GM19455 (cell line): ENCODE results near the gene HCAR3.
"Not testable (repeated sequence)": the region's sequence is repeated elsewhere in the genome, so short reads cannot be mapped to it uniquely, and the experiment has no call there.

Experiments
- ATAC-seq: cut with Tn5 transposase; IDR thresholded peaks from one replicate; pipeline ENCODE4 v1.9.1; 2021; ENCODE audit not compliant: unreplicated experiment

Gene HCAR3

GRCh38 chr12:122724641-122725243 is 8.1 kb upstream of the HCAR3 start:
- ATAC-seq = no peak

DNA sequence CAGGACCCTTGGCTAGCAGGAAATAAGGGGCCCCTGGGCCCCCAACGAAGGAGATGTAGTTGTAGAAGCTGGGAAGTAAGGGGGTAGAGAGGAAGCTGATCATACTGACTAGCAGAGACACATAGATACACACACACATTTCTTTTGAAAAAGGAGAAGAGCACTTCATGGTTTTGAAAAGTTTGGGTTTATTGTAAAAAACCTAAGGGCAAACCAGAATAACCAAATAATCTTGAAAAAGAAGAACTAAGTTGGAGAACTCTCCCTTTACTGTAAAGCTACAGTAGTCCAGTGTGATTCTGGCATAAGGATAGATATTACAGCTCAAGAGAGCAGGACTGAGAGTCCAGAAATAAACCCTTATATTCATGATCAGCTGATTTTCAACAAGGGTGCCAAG is 5.8 kb upstream of the HCAR3 start:
- ATAC-seq = no peak

DNA sequence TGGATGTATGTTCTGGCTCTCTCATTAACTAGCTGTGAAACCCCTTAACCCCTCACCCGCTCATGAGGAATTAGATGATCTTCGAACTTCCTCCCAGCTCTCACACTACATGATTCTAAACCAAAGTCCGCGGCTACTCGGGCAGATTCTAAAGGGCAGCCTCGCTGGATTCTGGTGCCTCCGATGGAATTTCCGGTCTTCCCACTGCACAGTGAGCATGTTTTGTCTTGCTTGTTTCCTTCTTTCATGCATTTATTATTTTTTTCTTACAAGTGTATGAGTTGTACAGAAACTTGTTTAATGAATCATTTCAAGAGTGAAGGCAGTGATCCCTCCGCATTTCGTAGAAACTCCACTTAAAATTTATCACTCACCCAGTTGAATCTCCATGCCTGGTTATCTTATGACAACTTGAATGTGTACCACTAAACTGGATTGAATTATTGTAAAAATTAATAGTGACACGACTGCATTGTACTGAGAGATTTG is 4.5 kb upstream of the HCAR3 start:
- ATAC-seq = no peak

- ATAC-seq = not testable (repeated sequence)
These were observed 1.4 kb downstream of the HCAR3 start for GRCh38 chr12:122715211-122715610.

GRCh38 chr12:122713491-122714188 is 3.0 kb downstream of the HCAR3 start:
- not testable (repeated sequence) for ATAC-seq

DNA sequence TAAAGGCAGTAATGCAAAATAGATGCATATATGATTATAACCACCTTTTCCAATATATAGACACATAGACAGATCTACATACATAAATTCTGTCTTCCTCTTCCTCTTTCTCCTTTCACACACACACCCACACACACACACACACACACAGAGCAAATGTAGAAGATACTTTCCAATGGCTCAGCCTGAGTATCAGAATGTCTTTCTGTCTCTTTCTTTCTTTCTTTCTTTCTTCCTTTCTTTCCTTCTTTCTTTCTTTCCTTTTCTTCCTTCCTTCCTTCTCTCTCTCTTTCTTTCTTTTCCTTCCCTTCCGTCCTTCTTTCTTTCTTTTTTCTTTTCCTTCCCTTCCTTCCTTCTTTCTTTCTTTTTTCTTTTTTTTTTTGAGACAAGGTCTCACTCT is 5.3 kb downstream of the HCAR3 start:
- not testable (repeated sequence) for ATAC-seq

DNA sequence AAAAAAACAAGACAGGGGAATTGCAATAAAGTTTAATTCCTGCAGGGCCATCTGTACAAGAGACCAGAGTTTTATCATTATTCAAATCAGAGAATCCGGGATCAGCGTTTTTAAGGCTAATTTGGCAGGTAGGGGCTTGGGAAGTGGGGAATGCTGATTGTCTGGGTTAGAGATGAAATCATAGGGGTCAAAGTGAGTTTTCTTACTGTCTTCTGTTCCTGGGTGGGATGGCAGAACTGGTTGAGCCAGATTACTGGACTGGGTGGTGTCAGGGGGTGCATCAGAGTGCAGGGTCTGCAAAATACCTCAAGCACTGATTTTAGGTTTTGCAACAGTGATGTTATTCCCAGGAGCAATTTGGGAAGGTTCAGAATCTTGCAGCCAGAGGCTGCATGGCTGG is 6.3 kb downstream of the HCAR3 start:
- not testable (repeated sequence) for ATAC-seq

GRCh38 chr12:122709287-122709686 is 7.3 kb downstream of the HCAR3 start:
- not testable (repeated sequence) for ATAC-seq

DNA sequence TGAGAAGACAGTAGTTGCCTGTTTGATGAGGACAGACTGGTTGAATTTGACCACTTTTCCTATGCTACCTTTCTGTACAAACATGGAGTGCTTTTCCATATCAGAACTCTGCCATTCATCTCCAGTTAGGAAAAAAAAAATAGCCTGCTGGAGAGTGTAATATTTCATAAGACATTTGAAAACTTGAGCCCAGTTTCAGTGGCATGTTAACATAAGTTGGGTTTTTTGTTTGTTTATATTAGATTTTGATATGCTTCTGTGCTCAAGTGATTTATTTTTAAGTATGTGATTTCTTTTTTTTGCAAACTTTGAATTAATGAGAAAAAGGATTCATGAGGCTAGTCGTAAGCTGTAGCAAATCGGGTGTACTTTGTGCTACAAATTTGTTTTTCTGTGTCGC is 12.8 kb downstream of the HCAR3 start:
- not testable (repeated sequence) for ATAC-seq

DNA sequence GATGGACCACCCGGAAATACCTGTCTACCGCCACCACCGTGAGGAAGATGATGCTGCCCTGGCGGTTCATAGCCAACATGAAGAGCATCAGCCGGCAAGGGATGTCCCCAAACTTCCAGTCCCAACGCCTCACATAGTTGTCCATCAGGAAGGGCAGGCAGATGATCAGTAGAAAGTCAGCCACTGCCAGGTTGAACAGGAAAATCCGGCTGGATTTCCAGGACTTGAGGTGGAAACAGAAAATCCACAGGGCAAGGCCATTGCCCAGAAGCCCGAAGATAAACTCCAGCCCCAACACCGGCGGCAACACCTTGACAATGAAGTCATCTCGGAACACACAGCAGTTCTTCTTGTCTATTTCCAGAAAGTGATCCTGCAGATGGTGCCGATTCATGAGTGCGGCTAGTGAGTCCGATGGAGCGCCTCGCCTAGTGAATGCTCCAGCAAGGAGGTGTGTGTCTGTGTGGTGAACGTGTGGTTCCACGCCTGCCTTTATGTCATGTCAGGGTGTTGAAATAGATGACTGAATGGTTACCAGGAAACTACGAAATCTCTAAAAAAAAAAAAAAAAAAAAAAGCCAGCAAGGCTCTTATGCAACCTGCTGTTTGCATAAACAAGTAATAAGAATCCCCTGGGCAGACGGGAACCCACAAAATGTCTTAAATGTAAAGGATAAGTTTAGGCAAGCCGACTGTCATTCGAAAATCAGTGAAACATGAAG is 13.6 kb downstream of the HCAR3 start, which contains the start of gene HCAR2:
Gene HCAR2, minus strand, starts transcription at position 468 of the 722 bp plus-strand sequence. Its CDS starts 74 bp downstream, at position 394.
- not testable (repeated sequence) for ATAC-seq

DNA sequence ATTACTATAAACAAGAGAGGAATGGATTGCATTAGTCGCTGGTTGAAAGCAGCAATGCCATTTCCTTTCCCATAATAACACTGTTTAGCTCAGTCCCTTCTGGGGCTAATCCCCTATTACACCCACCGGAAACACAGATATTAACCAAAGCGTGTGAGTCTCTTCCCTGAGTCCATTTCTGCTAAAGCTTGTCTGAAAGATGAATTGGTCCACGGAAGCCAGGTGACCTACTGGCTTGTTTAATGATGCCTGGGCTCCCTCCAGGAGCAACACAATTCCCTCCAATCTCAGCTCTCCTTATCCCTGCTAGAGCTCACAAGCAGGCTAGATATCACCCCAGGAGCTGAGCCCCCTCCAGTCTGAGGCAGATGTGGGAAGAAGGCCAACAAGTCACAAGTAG is 15.1 kb downstream of the HCAR3 start:
- ATAC-seq = not testable (repeated sequence)

DNA sequence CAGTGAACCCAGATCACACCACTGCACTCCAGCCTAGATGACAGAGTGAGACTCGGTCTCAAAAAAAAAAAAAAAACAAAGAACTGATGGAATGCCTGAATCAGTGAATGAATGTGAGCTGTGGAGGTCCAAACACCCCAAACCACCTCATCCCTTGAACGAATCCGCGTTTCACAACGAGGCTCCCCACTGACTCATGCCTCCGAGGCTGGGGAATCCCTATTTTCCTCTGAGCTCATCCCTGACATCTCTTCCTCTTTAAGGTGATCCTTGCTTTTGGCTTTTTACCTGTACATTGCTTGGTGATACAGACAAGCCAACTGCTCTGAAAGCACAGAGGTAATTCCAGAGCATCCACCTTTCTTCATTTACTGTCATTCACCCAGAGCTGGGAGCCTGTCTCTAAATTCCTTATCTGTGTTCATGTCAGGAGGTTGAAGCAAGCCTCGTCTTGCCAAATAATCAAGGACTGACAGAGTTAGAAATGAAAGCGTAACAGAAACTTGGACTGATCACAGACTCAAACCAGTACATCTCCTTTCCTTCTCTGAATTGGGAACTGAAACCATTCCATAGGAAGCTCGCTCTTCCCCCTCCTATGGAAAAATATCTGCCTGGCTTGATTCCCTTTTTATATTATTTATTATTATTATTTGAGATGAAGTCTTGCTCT is 16.4 kb downstream of the HCAR3 start:
- not testable (repeated sequence) for ATAC-seq

DNA sequence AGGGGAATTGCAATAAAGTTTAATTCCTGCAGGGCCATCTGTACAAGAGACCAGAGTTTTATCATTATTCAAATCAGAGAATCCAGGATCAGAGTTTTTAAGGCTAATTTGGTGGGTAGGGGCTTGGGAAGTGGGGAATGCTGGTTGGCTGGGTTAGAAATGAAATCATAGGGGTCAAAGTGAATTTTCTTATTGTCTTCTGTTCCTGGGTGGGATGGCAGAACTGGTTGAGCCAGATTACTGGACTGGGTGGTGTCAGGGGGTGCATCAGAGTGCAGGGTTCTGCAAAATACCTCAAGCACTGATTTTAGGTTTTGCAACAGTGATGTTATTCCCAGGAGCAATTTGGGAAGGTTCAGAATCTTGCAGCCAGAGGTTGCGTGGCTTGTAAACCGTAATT is 19.7 kb downstream of the HCAR3 start:
- not testable (repeated sequence) for ATAC-seq

GRCh38 chr12:122691566-122691965 is 25.0 kb downstream of the HCAR3 start:
- no peak for ATAC-seq

DNA sequence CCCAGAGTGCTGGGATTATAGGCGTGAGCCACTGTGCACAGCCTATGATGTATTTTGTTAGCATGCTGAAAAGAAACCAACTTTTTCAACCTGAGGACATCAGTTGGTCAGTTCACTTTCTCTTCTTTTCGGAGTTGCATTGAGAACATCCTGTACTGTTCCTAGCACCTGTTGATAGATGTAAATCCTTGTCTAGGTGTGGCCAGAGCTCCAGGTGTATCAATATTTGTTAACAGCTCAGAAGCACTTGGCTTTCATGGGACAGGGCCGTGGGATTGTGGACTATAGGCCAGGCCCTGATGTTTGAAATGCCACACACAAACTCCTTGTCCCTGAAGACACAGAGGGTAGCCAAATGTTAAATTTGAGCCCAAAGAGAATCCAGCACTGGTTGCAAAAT is 28.3 kb downstream of the HCAR3 start:
- no peak for ATAC-seq

- ATAC-seq = no peak
These were observed 29.5 kb downstream of the HCAR3 start for GRCh38 chr12:122687086-122687485.

GRCh38 chr12:122686538-122686937 is 30.1 kb downstream of the HCAR3 start:
- no peak for ATAC-seq

DNA sequence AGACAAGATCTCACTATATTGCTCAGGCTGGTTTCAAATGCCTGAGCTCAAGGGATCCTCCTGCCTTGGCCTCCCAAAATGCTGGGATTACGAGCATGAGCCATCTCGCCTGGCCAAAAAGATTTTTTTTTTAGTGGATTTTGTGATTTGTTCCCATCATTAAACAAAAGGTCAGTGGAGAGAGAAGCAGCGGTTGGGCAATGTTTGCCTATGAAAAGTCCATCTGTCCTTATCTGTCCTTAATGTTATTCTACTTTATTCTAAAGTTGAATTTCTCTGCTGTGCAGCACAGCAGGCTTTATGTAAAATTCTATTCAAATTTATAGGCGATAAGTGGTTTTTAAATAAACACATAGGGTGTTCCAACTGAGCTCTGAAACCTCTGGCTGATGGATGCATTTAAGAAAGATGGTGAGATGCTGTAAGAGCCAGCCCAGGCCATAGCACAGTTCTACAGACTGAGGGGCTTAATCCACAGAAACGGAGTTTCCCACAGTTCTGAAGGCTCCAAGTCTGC is 32.3 kb downstream of the HCAR3 start:
- no peak for ATAC-seq

- ATAC-seq = no peak
These were observed 34.8 kb downstream of the HCAR3 start for GRCh38 chr12:122681814-122682213.

GRCh38 chr12:122680989-122681388 is 35.6 kb downstream of the HCAR3 start:
- ATAC-seq = not testable (repeated sequence)

DNA sequence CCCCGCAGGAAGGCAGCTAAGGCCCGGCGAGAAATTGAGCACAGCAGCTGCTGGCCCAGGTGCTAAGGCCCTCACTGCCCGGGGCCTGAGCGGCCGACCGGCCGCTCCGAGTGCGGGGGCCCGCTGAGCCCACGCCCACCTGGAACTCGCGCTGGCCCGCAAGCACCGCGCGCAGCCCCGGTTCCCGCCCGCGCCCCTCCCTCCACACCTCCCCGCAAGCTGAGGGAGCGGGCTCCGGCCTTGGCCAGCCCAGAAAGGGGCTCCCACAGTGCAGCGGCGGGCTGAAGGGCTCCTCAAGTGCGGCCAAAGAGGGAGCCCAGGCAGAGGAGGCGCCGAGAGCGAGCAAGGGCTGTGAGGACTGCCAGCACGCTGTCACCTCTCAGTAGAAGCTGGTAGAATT is 39.8 kb downstream of the HCAR3 start:
- ATAC-seq = not testable (repeated sequence)
